ENCODE measurements around the gene FBXO10. TPM values are rescaled to one million over a fixed set of nuclear protein-coding genes. Genes with fewer than 3 reads are reported as not detected.

FBXO10 gene
- total RNA-seq, 4 donors from 2014 or later = 5.7 to 11.4 (median 9.2) TPM

- TF ChIP-seq CTCF (IDR thresholded peaks at IDR 0.05) (no peak), POLR2A (IDR thresholded peaks at IDR 0.05) (no peak), EP300 (IDR thresholded peaks at IDR 0.05) (no peak)
Measured at GRCh38 chr9:37618817-37619216, 42.6 kb upstream of the FBXO10 start.

GRCh38 chr9:37617832-37618231, 41.7 kb upstream of the FBXO10 start:
- 31 to 36% methylated on average over 4 of the region's 4 CpGs for WGBS, 2 donors
- no peak for TF ChIP-seq EP300 (IDR thresholded peaks at IDR 0.05)
- DNase-seq (ENCODE audit: low spot score in 2 of 2) = no peak
- Histone ChIP-seq H3K27me3 (no peaks in the 10 kb centered on the region), H3K4me1 (no peaks in the 10 kb centered on the region), H3K4me3 (no peak overlapping the region), H3K9me3 (no peaks in the 10 kb centered on the region), H3K36me3 (no peaks in the 10 kb centered on the region), H3K27ac (no peak overlapping the region)

More at GRCh38 chr9:37618817-37619216, 42.6 kb upstream of the FBXO10 start:
- DNase-seq (ENCODE audit: low spot score in 2 of 2) = no peak
- no peak overlapping the region for H3K4me3 ChIP-seq
- no peaks in the 10 kb centered on the region for H3K4me1 ChIP-seq
- no peaks in the 10 kb centered on the region for H3K9me3 ChIP-seq
- no peaks in the 10 kb centered on the region for H3K36me3 ChIP-seq
- WGBS, 2 donors = 88 to 89% methylated on average over 4 of the region's 4 CpGs
- H3K27ac ChIP-seq = no peak overlapping the region
- no peaks in the 10 kb centered on the region for H3K27me3 ChIP-seq

GRCh38 chr9:37617161-37617560, 41.0 kb upstream of the FBXO10 start:
- Histone ChIP-seq H3K27ac (no peak overlapping the region), H3K4me3 (no peak overlapping the region), H3K4me1 (no peaks in the 10 kb centered on the region), H3K27me3 (no peaks in the 10 kb centered on the region), H3K36me3 (no peaks in the 10 kb centered on the region), H3K9me3 (no peaks in the 10 kb centered on the region)
- WGBS, 2 donors = 77 to 80% methylated on average over 2 of the region's 2 CpGs
- TF ChIP-seq POLR2A (IDR thresholded peaks at IDR 0.05) (no peak), CTCF (IDR thresholded peaks at IDR 0.05) (no peak), EP300 (IDR thresholded peaks at IDR 0.05) (no peak)
- no peak for DNase-seq (ENCODE audit: low spot score in 2 of 2)

- Histone ChIP-seq H3K36me3 (no peaks in the 10 kb centered on the region), H3K4me1 (no peaks in the 10 kb centered on the region), H3K9me3 (no peaks in the 10 kb centered on the region), H3K4me3 (no peak overlapping the region), H3K27ac (no peak overlapping the region), H3K27me3 (no peaks in the 10 kb centered on the region)
- no peak for DNase-seq (ENCODE audit: low spot score in 2 of 2)
- TF ChIP-seq POLR2A (IDR thresholded peaks at IDR 0.05) (no peak), EP300 (IDR thresholded peaks at IDR 0.05) (no peak), CTCF (IDR thresholded peaks at IDR 0.05) (no peak)
- WGBS, 2 donors = 37 to 50% methylated on average over 1 of the region's 1 CpG
Measured at GRCh38 chr9:37611961-37612360, 35.8 kb upstream of the FBXO10 start.

GRCh38 chr9:37611014-37611413, 34.8 kb upstream of the FBXO10 start:
- Histone ChIP-seq H3K36me3 (no peaks in the 10 kb centered on the region), H3K4me1 (no peaks in the 10 kb centered on the region), H3K27me3 (no peaks in the 10 kb centered on the region), H3K4me3 (no peak overlapping the region), H3K9me3 (no peaks in the 10 kb centered on the region), H3K27ac (no peak overlapping the region)
- no peak for DNase-seq (ENCODE audit: low spot score in 2 of 2)
- TF ChIP-seq POLR2A (IDR thresholded peaks at IDR 0.05) (no peak), CTCF (IDR thresholded peaks at IDR 0.05) (no peak), EP300 (IDR thresholded peaks at IDR 0.05) (no peak)
- WGBS, 2 donors = 68 to 70% methylated on average over 6 of the region's 6 CpGs

Measured in tibial nerve (tissue), 4 donors.